Endodermal cell (in vitro differentiated cells): ENCODE data around the gene SWT1. TPM values are rescaled to one million over a fixed set of nuclear protein-coding genes. Genes with fewer than 3 reads are reported as not detected.

Source experiments
- DNase-seq: peaks from one replicate; pipeline ENCODE4 v3.0.0-alpha.2; 2017
- H3K27ac ChIP-seq: 2 replicates; pipeline ENCODE4 v1.5.1; 2013; ENCODE audit warnings: mild to moderate bottlenecking, low read depth, low read length, moderate library complexity
- H3K27me3 ChIP-seq: 2 replicates; pipeline ENCODE4 v1.6.1; 2013; ENCODE audit warnings: mild to moderate bottlenecking, low read length, moderate library complexity; ENCODE audit not compliant: insufficient read depth, control insufficient read depth, poor library complexity, severe bottlenecking
- H3K36me3 ChIP-seq: 2 replicates; pipeline ENCODE4 v1.7.0; 2013; ENCODE audit warnings: mild to moderate bottlenecking, low read length, moderate library complexity; ENCODE audit not compliant: control insufficient read depth, insufficient read depth
- H3K4me1 ChIP-seq: one replicate; pipeline ENCODE4 v1.7.0; 2013; ENCODE audit warnings: low read length; ENCODE audit not compliant: control insufficient read depth, insufficient read depth
- H3K4me3 ChIP-seq: 2 replicates; pipeline ENCODE4 v1.5.1; 2013; ENCODE audit warnings: mild to moderate bottlenecking, low read length, moderate library complexity
- H3K9ac ChIP-seq: 2 replicates; pipeline ENCODE4 v1.6.1; 2013; ENCODE audit warnings: mild to moderate bottlenecking, low read length, moderate library complexity; ENCODE audit not compliant: poor library complexity, severe bottlenecking; ENCODE audit errors: extremely low read depth
- H3K9me3 ChIP-seq: 2 replicates; pipeline ENCODE4 v1.6.1; 2013; ENCODE audit warnings: mild to moderate bottlenecking, low read length, moderate library complexity; ENCODE audit not compliant: control insufficient read depth
- H3K27ac Mint-ChIP-seq: 2 replicates; pipeline ENCODE4 v1.8.0; 2020; ENCODE audit warnings: mixed read lengths
- H3K27me3 Mint-ChIP-seq: 2 replicates; pipeline ENCODE4 v1.8.0; 2021; ENCODE audit warnings: mild to moderate bottlenecking, mixed read lengths; ENCODE audit not compliant: insufficient read depth
- H3K36me3 Mint-ChIP-seq: 2 replicates; pipeline ENCODE4 v1.8.0; 2020; ENCODE audit warnings: low read depth, mixed read lengths
- H3K4me1 Mint-ChIP-seq: 2 replicates; pipeline ENCODE4 v1.8.0; 2020; ENCODE audit warnings: mixed read lengths
- H3K4me3 Mint-ChIP-seq: 2 replicates; pipeline ENCODE4 v1.8.0; 2020; ENCODE audit warnings: mild to moderate bottlenecking, moderate library complexity, mixed read lengths
- H3K9me3 Mint-ChIP-seq: 2 replicates; pipeline ENCODE4 v1.8.0; 2020; ENCODE audit warnings: mild to moderate bottlenecking, mixed read lengths
- WGBS, 2 experiments: methylation state at CpG; one replicate each; pipeline versions ENCODE4 v1.1.5 to v1.1.7; 2013; ENCODE audit warnings: missing lambda C conversion rate in 2 of 2, mixed read lengths in 1 of 2; ENCODE audit not compliant: insufficient coverage in 1 of 2, insufficient read length in 1 of 2; 5-methylcytosine and 5-hydroxymethylcytosine counted together
- long read RNA-seq, 4 experiments: library from polyadenylated mRNA in 2 of 4; library from RNA in 1 of 4; library from capped mRNA in 1 of 4; stranded (forward) in 3 of 4; unstranded in 1 of 4; transcript quantifications; one replicate each; pipeline ENCODE4 v2.0.0, GENCODE V29; 2020 to 2021; ENCODE audit warnings: inconsistent platforms in 1 of 4
- polyA plus RNA-seq, 2 experiments: library from polyadenylated mRNA; stranded (reverse); fragments of 50-300 nt; gene quantifications; one replicate each; pipeline ENCODE4 v1.2.3, GENCODE V29; 2013
- total RNA-seq, 2 donors: library from RNA; stranded (reverse); fragmentation: NEBNext Ultra II Directional in 1 of 2; extraction: Animal tissue kit (Norgen Biotek cat#: 25700) in 1 of 2; gene quantifications; 2 replicates in 1 of 2; 3 replicates in 1 of 2; pipeline ENCODE4 v1.2.1, GENCODE V29; 2021
- TF ChIP-seq, protein P1 (sequence below): fragments of 200-600 bp; sonication (generic); conservative IDR thresholded peaks from 2 replicates; pipeline ENCODE4 v1.5.0; 2021; ENCODE audit warnings: antibody characterized with exemption, mild to moderate bottlenecking

Gene SWT1, protein sequence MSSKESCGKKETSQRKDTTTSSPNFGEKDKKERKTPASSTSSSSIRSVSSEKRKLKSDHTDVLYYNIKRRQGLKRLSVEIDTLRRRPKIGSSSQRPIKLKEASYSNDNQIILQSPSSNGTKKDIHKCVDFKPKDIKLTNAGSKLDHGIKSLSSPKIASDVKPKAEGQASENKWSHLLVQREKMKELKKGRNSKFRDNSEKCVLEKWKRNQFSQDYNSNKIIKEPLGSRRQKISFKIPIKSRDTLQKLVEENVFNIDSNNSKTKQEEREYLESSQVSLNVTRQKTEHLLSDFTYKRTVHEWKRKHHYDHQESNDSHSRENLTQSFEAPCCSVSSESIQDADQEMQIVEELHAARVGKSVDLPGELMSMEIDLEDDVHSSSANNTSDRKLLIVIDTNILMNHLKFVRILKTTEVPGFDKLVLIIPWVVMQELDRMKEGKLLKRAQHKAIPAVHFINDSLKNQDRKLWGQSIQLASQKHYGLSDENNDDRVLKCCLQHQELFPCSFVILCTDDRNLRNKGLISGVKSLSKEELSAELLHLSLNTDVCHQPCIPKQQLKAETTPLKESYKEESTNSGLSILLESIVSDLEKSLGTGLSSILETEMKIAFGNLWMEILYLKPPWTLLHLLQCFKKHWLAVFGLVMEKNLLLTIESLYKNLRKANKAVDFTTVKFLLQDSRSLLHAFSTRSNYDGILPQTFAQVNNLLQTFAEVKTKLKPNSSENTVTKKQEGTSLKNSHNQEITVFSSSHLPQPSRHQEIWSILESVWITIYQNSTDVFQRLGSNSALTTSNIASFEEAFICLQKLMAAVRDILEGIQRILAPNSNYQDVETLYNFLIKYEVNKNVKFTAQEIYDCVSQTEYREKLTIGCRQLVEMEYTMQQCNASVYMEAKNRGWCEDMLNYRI
- 10 to 100 TPM in 1 of 2 donors, 1 to 10 TPM in 1; 9.7 to 13.4 TPM for total RNA-seq
- polyA plus RNA-seq (2013, experiment 1 of 2): 7.8 TPM
- 8.3 TPM for polyA plus RNA-seq (2013, experiment 2 of 2)
- long read RNA-seq, experiment 1, partial matches to known transcripts: 1 of 4 reads
- long read RNA-seq, experiment 1, other reads (novel, unspliced or antisense): 3 of 4 reads
- long read RNA-seq, experiment 2, transcript SWT1-201 (19 exons, 3,830 nt): major isoform, 15 of 41 reads
- long read RNA-seq, experiment 2, partial matches to known transcripts: 6 of 41 reads
- long read RNA-seq, experiment 2, other reads (novel, unspliced or antisense): 20 of 41 reads
- long read RNA-seq, experiment 3, transcript SWT1-201 (19 exons, 3,830 nt): major isoform, 19 of 57 reads
- long read RNA-seq, experiment 3, partial matches to known transcripts: 5 of 57 reads
- long read RNA-seq, experiment 3, other reads (novel, unspliced or antisense): 32 of 57 reads
- long read RNA-seq, experiment 4, partial matches to known transcripts: 3 of 12 reads
- long read RNA-seq, experiment 4, other reads (novel, unspliced or antisense): 7 of 12 reads

DNA sequence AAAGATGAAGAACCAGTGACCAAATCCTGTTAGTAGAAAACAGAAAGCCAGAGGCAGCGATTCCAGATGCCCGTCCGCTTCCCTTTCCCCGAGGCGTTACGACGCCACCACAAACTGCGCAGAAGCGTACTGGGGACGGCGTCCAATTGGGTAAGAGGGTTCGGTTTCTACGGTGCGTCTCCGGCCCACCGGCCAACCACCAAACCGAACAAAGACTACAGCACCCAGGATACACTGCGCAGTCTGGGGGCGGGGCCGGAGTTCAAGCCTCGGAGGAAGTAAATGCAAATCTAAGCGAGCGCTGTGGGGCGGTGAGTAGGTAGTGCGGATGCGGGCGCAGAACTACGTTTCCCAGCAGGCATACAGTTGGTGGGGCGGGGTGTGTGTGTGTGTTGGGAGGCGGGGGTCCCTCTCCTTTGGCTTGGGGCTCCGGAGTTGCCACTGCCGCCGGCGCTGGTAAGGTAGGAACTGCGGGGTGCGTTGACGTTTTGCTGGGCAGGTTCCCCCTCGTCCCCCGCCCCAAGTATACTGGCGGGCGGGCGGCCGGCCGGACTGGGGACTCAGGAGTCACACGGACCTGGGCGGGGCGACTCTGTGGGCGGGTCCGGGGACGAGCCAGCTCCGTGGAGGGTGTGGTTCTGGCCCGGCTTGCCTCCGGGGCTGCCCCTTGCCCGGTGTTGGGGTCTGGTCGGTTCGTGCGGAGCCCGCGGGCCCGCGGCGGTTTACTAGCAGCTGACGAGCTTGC, at the start of gene SWT1, which contains the start of gene TRMT1L:
Gene SWT1, plus strand, starts transcription at position 314 of the 745 bp plus-strand sequence. CDS start 3,675 bp downstream, outside the sequence.
Gene TRMT1L, minus strand, starts transcription at position 100 of the 745 bp plus-strand sequence. CDS start 241 bp downstream, outside the sequence.
- peak within 1 kb of the TSS; percentile 99 for H3K4me3 ChIP-seq
- WGBS, 2 experiments: 0 to 1% methylated on average over 26 to 63 of the region's 63 CpGs
- H3K4me3 Mint-ChIP-seq: peak within 1 kb of the TSS; percentile 87
- H3K27me3 ChIP-seq: no peaks in the 10 kb centered on the region
- TF ChIP-seq, protein P1, sequence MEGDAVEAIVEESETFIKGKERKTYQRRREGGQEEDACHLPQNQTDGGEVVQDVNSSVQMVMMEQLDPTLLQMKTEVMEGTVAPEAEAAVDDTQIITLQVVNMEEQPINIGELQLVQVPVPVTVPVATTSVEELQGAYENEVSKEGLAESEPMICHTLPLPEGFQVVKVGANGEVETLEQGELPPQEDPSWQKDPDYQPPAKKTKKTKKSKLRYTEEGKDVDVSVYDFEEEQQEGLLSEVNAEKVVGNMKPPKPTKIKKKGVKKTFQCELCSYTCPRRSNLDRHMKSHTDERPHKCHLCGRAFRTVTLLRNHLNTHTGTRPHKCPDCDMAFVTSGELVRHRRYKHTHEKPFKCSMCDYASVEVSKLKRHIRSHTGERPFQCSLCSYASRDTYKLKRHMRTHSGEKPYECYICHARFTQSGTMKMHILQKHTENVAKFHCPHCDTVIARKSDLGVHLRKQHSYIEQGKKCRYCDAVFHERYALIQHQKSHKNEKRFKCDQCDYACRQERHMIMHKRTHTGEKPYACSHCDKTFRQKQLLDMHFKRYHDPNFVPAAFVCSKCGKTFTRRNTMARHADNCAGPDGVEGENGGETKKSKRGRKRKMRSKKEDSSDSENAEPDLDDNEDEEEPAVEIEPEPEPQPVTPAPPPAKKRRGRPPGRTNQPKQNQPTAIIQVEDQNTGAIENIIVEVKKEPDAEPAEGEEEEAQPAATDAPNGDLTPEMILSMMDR: no peak
- peak within 1 kb of the TSS; percentile 94 for H3K27ac ChIP-seq
- peaks cover 6% of the 10 kb centered on the region for H3K36me3 ChIP-seq
- H3K9me3 ChIP-seq: no peaks in the 10 kb centered on the region
- H3K27ac Mint-ChIP-seq: peak within 1 kb of the TSS; percentile 97
- H3K36me3 Mint-ChIP-seq: peaks cover 10% of the 10 kb centered on the region
- DNase-seq: peak; percentile 100
- no peaks in the 10 kb centered on the region for H3K27me3 Mint-ChIP-seq
- peaks cover 17% of the 10 kb centered on the region for H3K4me1 Mint-ChIP-seq
- H3K4me1 ChIP-seq: no peaks in the 10 kb centered on the region
- no peaks in the 10 kb centered on the region for H3K9me3 Mint-ChIP-seq
- H3K9ac ChIP-seq: peak within 1 kb of the TSS; percentile 79

DNA sequence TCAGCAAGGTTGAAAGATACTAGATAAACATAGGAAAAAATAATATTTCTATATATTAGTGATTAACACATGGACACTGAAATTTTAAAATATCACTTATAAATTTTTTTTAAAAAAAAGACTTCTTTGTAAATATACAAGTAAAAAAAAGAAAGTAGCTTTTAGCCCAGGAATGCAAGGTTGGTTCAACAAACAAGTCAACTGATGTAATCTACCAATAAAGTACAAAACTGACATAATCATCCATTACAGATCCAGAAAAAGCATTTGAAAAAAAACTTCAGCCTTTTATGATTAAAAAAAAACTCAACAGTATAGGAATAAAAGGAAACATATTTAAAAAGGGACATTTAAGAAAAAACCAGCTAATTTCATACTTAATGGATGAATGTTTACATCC, 48.6 kb upstream of the SWT1 start:
- no peaks in the 10 kb centered on the region for H3K4me1 Mint-ChIP-seq
- H3K27ac Mint-ChIP-seq: no peak overlapping the region
- H3K36me3 Mint-ChIP-seq: peaks cover 22% of the 10 kb centered on the region
- H3K4me1 ChIP-seq: no peaks in the 10 kb centered on the region
- no peak for DNase-seq
- H3K27me3 ChIP-seq: no peaks in the 10 kb centered on the region
- TF ChIP-seq, protein P1: no peak
- no peak overlapping the region for H3K4me3 ChIP-seq
- peaks cover 15% of the 10 kb centered on the region for H3K36me3 ChIP-seq
- no peak overlapping the region for H3K4me3 Mint-ChIP-seq
- peaks cover 23% of the 10 kb centered on the region for H3K9me3 ChIP-seq
- no peaks in the 10 kb centered on the region for H3K27me3 Mint-ChIP-seq
- H3K9ac ChIP-seq: no peak overlapping the region
- H3K27ac ChIP-seq: no peak overlapping the region
- peaks cover 16% of the 10 kb centered on the region for H3K9me3 Mint-ChIP-seq
